Jurkat, Clone E6-1 (cell line): ENCODE measurements around the gene SNX5. TPM values are rescaled to one million over a fixed set of nuclear protein-coding genes. Genes with fewer than 3 reads are reported as not detected.

ENCODE experiments used
- DNase-seq: peaks from one replicate; pipeline ENCODE4 v3.0.0-alpha.2; 2011; ENCODE audit warnings: low read depth, low spot score
- H3K4me3 ChIP-seq: 2 replicates; pipeline ENCODE4 v1.5.1; 2011; ENCODE audit warnings: mild to moderate bottlenecking, low read length, control low read depth, moderate library complexity
- polyA plus RNA-seq: library from polyadenylated mRNA; unstranded; fragments of >200 nt; gene quantifications from one replicate; pipeline ENCODE4 v1.2.1, GENCODE V29; 2012; ENCODE audit warnings: missing spikeins; ENCODE audit not compliant: insufficient read length, insufficient read depth

SNX5 gene
- 235 TPM for polyA plus RNA-seq

GRCh38 chr20:17968366-17969277 is at the start of gene SNX5, which contains the start of gene MGME1:
Gene SNX5, minus strand, starts transcription at chr20:17968794. Its CDS starts 369 bp downstream, at chr20:17968425.
Gene MGME1, plus strand, starts transcription at chr20:17969018. Its CDS starts 842 bp downstream, at chr20:17969860.
- peak within 1 kb of the TSS; percentile 79 for H3K4me3 ChIP-seq
- DNase-seq, result peak; percentile 98

DNA sequence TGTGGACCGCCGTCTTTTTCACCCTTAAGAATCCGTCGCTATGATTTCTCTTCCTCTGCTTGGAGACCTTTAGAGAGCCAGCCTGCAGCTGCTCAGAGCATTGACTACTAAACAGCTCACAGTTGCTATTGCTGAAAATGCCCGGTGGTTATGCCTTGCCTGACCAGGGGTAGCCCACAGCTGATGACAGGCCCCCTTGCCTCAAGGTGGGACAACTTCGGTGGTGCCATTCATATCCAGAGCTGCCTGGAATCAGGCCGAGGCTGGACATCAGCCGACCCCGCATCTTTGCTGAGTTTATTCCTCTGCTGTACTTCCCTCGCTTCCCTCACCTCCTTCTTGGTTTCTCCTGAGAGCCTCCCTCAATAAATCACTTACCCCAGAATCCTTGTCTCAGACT is 49.5 kb upstream of the SNX5 start:
- no peak overlapping the region for H3K4me3 ChIP-seq
- no peak for DNase-seq

DNA sequence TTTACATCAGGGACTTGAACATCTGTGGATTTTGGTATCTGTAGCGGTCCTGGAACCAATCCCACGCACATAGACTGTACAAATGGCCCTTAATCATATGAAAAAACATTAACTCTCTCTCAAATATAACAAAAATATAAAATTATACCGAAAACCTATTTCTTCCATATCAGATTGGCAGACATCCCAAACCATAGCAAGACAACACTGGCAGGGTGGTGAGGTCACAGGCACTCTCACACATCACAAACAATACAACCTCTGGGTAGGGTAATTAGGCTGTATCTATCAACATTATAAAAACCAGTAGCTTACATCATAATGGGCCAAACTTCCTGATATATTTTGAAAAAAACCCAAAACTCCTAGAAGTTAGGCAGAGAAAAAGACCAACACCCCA is 48.2 kb upstream of the SNX5 start:
- no peak overlapping the region for H3K4me3 ChIP-seq
- no peak for DNase-seq

DNA sequence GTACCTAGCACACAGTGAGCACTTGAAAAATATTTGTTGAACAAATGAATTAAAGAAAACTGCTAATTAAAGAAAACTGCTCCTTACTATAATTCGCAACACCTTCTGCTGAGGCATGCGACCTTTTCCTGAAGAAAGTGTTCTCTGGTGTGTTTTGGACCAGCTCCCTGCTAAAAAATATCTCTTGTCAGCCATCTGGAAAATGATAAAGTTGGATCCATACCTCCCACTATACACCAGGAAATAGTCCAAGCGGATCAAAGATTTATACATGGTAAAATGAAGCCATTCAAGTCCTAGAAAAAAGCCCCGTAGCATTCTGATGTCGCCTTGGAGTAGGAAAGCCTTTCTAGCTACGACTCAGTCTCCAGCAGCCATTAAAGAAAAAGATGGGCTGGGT is 45.8 kb upstream of the SNX5 start:
- DNase-seq, result no peak
- no peak overlapping the region for H3K4me3 ChIP-seq

- no peak overlapping the region for H3K4me3 ChIP-seq
- no peak for DNase-seq
Observed at GRCh38 chr20:18012901-18013300, 44.3 kb upstream of the SNX5 start.

DNA sequence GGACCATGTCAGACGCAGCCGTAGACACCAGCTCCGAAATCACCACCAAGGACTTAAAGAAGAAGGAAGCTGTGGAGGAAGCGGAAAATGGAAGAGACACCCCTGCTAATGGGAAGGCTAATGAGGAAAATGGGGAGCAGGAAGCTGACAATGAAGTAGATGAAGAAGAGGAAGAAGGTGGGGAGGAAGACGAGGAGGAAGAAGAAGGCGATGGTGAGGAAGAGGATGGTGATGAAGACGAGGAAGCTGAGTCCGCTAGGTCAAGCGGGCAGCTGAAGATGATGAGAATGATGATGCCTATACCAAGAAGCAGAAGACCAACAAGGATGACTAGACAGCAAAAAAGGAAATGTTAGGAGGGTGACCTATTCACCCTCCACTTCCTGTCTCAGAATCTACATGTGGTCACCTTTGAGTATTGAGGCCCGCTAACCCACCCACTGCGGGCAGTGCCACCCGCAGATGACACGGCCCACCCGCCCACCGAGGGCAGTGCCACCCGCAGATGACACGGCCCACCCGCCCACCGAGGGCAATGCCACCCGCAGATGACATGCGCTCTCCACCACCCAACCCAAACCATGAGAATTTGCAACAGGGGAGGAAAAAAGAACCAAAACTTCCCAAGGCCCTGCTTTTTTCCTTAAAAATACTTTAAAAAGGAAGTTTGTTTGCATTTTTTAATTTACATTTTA is 43.5 kb upstream of the SNX5 start:
- H3K4me3 ChIP-seq, result no peak overlapping the region
- DNase-seq, result no peak

DNA sequence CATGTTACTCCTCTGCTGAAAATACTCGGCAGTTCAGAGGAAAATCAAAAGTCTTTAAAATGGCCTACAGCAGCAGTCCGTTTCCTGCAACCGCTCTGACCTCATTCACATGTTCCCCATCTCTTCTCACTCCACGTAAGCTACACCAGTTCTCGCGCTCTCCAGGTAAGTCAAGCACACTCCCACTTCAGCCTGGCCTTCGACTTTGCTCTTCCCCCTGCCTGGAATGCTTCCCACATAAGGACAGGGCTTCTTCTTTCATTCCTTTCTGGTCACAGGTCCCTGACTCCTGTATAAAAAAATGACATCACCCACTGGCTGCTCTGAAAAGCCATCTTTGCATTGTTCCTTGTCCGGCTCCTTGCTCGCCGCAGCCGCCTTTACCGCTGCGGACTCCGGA is 42.9 kb upstream of the SNX5 start:
- DNase-seq, result no peak

GRCh38 chr20:18009116-18009515 is 40.5 kb upstream of the SNX5 start:
- DNase-seq, result no peak
- H3K4me3 ChIP-seq, result no peak overlapping the region

More for the DNA sequence above, 42.9 kb upstream of the SNX5 start:
- no peak overlapping the region for H3K4me3 ChIP-seq

DNA sequence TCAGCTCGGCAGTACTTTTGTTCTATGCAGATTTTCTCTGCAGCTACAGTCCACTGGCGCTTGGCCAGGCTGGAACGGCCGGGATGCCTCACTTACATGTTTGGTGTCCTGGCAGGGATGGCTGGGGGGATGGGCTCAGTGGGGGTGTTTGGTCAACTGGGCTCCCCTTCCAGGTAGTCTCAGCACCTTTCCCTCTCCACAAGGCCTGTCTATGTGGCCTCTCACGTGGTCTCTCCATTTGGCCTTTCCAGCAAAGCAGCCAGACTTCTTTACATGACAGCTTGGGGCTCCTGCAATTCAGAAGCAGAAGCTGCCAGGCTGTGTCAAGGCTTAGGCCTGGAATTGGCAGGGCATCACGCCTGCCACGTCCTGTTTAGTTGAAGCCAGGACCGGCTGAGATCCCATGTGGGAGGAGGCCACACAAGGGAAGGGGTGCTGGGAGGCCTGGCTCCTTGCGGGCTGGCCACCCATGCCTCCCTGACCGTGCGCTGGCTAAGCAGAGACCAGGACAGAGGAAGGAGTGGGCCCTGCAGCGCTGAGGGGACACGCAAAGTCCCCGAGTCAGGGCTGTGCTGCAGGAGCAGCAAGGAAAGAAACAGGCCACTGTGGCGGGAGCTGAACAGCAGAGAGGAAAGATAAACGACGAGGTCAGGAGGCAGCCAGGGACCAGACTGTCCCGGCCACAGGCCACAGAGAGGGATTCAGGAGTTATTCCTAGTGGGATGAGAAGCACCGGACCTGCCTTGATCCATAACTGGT is 39.1 kb upstream of the SNX5 start:
- no peak for DNase-seq

GRCh38 chr20:18006684-18007083 is 38.1 kb upstream of the SNX5 start:
- DNase-seq, result no peak
- no peak overlapping the region for H3K4me3 ChIP-seq

More for the DNA sequence above, 39.1 kb upstream of the SNX5 start:
- no peak overlapping the region for H3K4me3 ChIP-seq

DNA sequence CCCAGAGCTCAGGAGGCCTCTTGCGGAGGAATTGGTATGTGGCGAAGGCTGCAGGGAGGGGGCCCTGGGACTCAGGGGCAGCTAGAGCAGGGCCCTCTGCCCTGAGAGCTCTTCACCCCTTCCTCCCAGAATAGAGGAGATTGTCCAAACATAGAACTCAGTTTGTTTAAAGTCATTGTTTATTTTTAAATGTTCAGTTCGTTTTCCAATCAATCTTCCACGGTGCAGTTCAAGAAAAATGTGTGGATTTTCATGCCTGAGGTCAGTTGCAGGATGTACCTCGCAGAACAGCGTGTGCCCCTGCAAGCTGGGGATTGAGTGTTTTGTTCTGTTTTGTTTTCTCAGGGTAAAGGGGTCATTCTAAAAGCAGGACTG is 37.4 kb upstream of the SNX5 start:
- no peak for DNase-seq
- H3K4me3 ChIP-seq, result no peak overlapping the region

DNA sequence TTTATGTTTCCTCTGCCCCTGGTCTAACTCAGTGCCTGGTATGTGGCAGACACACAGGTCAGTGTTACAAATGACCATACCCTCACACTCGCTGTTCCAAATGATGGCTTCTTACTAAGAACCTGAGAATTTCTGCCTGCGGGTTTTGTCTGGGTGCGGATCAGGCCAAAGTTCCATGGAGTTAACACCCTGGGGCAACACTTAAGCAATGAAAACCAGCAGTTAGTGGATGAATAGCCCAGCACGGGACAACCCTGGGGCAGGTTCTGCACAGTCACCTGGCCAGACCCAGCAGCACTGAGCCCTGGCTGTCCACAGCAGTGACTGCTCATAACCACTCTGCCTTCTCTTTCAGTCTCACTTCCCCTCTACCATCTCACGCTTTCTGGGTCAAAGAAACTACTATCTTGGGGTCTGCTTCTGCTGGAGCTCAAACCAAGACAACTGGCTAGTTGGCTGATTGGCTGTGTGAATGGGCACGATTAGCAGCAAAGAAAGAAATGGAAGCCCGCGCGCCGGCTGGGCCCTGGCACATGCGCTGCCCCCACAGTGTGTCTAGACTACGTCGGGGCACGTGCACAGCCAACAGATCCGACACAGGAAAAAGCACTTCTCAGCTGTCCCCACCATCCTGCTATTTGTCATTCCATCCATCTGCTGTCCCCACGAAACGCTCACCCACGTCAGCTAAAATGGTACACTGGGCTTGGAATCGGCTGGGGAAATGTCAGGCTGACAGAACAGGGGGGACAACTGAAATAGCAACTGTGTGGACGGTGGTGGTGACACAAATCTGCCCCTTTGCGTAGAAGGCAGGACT is 36.8 kb upstream of the SNX5 start:
- DNase-seq, result no peak
- no peak overlapping the region for H3K4me3 ChIP-seq

GRCh38 chr20:18004384-18005031 is 35.9 kb upstream of the SNX5 start:
- H3K4me3 ChIP-seq, result no peak overlapping the region
- DNase-seq, result no peak

GRCh38 chr20:18003897-18004296 is 35.3 kb upstream of the SNX5 start:
- no peak for DNase-seq
- no peak overlapping the region for H3K4me3 ChIP-seq

GRCh38 chr20:18001131-18001921 is 32.7 kb upstream of the SNX5 start:
- H3K4me3 ChIP-seq, result no peak overlapping the region
- no peak for DNase-seq

DNA sequence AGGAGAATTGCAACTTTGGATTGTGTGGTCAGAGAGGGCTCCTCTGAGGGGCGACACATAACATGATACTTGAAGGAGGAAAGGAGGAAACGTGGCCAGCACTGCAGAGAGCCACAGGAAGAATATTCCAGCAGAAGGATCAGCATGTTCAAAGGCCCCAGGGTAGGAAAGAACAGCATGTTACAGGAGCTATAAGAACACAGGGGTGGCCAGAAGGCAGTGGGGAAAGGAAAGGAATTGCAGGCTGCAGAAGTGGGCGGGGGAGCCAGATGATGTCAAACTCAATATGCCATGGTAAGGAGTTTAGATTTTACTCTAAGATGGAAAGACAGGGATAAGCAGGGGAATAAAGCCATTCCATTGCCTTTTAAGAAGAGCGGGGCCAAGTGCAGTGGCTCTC is 31.0 kb upstream of the SNX5 start:
- H3K4me3 ChIP-seq, result no peak overlapping the region
- DNase-seq, result no peak

GRCh38 chr20:17998446-17998845 is 29.9 kb upstream of the SNX5 start:
- H3K4me3 ChIP-seq, result no peak overlapping the region
- no peak for DNase-seq
